Endothelial cell of umbilical vein (primary cell): Measurements from ENCODE around the gene HOXB3.

Source experiments
- FOS ChIP-seq: IDR thresholded peaks from 2 replicates; pipeline ENCODE4 v1.6.1; 2011; ENCODE audit warnings: mild to moderate bottlenecking, low read length, moderate library complexity, borderline replicate concordance; ENCODE audit not compliant: insufficient read depth
- POLR2A ChIP-seq: IDR thresholded peaks from 2 replicates; pipeline ENCODE4 v1.6.1; 2012; ENCODE audit warnings: low read depth, mild to moderate bottlenecking, control low read depth, low read length
- TF ChIP-seq, protein P1 (sequence below), 2 donors: IDR thresholded peaks; 1 replicate in 1 of 2; 2 replicates in 1 of 2; pipeline ENCODE4 v1.5.1; 2011; ENCODE audit warnings: low read length in 2 of 2, mild to moderate bottlenecking in 2 of 2, moderate library complexity in 2 of 2, control low read depth in 1 of 2, inconsistent platforms in 1 of 2, low read depth in 1 of 2; ENCODE audit not compliant: insufficient read depth in 1 of 2; ENCODE audit errors: extremely low read depth in 1 of 2

DNA sequence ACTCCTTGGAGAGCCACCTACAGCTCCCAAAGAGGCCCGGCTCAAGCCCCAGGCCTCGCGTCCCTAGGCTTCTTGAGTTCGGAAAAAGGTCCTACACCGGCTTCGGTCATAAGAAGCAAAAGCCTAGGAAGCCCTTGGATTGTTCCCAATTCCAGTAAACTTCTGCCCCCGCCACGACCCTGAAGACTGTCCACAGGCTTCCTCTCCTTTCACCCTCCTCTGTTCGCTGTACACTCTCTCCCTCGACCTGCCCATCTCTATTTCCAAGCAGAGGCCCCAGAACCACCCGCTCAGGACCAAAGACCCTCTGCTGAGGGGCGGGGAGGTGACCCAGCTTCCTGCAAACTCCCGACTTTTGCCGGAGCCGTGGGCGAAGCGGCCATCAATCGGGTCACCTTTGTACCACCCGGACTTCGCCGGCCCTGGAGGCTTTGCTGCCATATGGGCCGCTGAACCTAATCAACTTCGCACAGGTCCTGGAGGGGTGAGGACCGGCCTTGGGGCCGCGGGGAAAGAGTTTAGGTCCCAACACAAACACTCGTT lies 47.9 kb downstream of the HOXB3 start:
- TF ChIP-seq, protein P1, sequence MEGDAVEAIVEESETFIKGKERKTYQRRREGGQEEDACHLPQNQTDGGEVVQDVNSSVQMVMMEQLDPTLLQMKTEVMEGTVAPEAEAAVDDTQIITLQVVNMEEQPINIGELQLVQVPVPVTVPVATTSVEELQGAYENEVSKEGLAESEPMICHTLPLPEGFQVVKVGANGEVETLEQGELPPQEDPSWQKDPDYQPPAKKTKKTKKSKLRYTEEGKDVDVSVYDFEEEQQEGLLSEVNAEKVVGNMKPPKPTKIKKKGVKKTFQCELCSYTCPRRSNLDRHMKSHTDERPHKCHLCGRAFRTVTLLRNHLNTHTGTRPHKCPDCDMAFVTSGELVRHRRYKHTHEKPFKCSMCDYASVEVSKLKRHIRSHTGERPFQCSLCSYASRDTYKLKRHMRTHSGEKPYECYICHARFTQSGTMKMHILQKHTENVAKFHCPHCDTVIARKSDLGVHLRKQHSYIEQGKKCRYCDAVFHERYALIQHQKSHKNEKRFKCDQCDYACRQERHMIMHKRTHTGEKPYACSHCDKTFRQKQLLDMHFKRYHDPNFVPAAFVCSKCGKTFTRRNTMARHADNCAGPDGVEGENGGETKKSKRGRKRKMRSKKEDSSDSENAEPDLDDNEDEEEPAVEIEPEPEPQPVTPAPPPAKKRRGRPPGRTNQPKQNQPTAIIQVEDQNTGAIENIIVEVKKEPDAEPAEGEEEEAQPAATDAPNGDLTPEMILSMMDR (IDR thresholded peaks at IDR 0.05; ENCODE audit: extremely low read depth in 1 of 2, insufficient read depth in 1 of 2, low read depth in 1 of 2, low read length in 2 of 2), result no peak
- TF ChIP-seq FOS (no peak), POLR2A (no peak)
